ENCODE measurements around the gene CCDC146. TPM values are rescaled to one million over a fixed set of nuclear protein-coding genes. Genes with fewer than 3 reads are reported as not detected.
"Not testable (repeated sequence)": the region's sequence is repeated elsewhere in the genome, so short reads cannot be mapped to it uniquely, and the experiment has no call there.

Gene CCDC146
- total and polyA plus RNA-seq, 2 of the 8 experiments (the other 6 are each of a cell fraction or from before 2014, with no cell fraction given): 0.88 to 2.4 TPM

- TF ChIP-seq RAD21 (IDR thresholded peaks at IDR 0.05 in 1 of 2, conservative IDR thresholded peaks at IDR 0.05 in 1 of 2; ENCODE audit: low read depth in 2 of 2, low read length in 2 of 2) (peak; percentile 84 to 89), CEBPB (IDR thresholded peaks at IDR 0.05; ENCODE audit: low read depth, low read length) (no peak)
These were observed 209.7 kb downstream of the CCDC146 start (continued) for GRCh38 chr7:77331938-77332695.

- H3K79me2 ChIP-seq (ENCODE audit: control insufficient read depth in 1 of 2, insufficient read depth in 2 of 2, low read length in 2 of 2); H3K27me3 ChIP-seq (replicated peaks in 1 of 4; ENCODE audit: control insufficient read depth in 3 of 4, extremely low read depth in 1 of 4, insufficient read depth in 3 of 4, low read length in 3 of 4); H3K9ac ChIP-seq (replicated peaks in 1 of 4; ENCODE audit: extremely low read depth in 1 of 4, low read depth in 3 of 4, low read length in 3 of 4); H4K91ac ChIP-seq (replicated peaks; ENCODE audit: insufficient read length, low read length); H2AFZ ChIP-seq (ENCODE audit: low read length); H2AK5ac ChIP-seq (ENCODE audit: low read depth, low read length); H3K9me3 ChIP-seq (ENCODE audit: insufficient read depth in 2 of 2, low read depth in 1 of 2, low read length in 1 of 2); H3K4ac ChIP-seq (replicated peaks; ENCODE audit: insufficient read length, low read depth, low read length); H3K4me2 ChIP-seq (ENCODE audit: insufficient read depth in 1 of 2, low read depth in 2 of 2, low read length in 2 of 2); H3K56ac ChIP-seq (replicated peaks; ENCODE audit: insufficient read length, low read depth, low read length); H3K18ac ChIP-seq (ENCODE audit: extremely low read depth, low read length); H2BK12ac ChIP-seq (ENCODE audit: low read depth, low read length); H3K14ac ChIP-seq (ENCODE audit: insufficient read length); H4K5ac ChIP-seq (ENCODE audit: insufficient read length, low read depth, low read length); H2BK20ac ChIP-seq (ENCODE audit: low read length); H3K4me3 ChIP-seq (ENCODE audit: extremely low read depth in 1 of 4, insufficient read depth in 2 of 4, low read depth in 3 of 4, low read length in 4 of 4); H2BK15ac ChIP-seq (ENCODE audit: low read length); H4K8ac ChIP-seq (ENCODE audit: extremely low read depth, insufficient read depth, low read length); H3K79me1 ChIP-seq (ENCODE audit: low read depth, low read length); H3K36me3 ChIP-seq (ENCODE audit: control insufficient read depth in 2 of 4, insufficient read depth in 4 of 4, low read length in 3 of 4); H3K4me1 ChIP-seq (replicated peaks in 1 of 4; ENCODE audit: control insufficient read depth in 3 of 4, insufficient read depth in 4 of 4, low read length in 3 of 4); H3K27ac ChIP-seq (ENCODE audit: low read depth, low read length); H3K23me2 ChIP-seq (ENCODE audit: low read depth, low read length); H4K20me1 ChIP-seq (replicated peaks in 1 of 2; ENCODE audit: control insufficient read depth in 1 of 2, insufficient read depth in 2 of 2, low read length in 2 of 2); POLR2A ChIA-PET (ENCODE audit: partially characterized antibody); H2BK120ac ChIP-seq (replicated peaks; ENCODE audit: low read depth, low read length); H3K23ac ChIP-seq (ENCODE audit: insufficient read length); H2BK5ac ChIP-seq (ENCODE audit: low read depth, low read length); DNase-seq (ENCODE audit: low read depth in 1 of 2, low spot score in 2 of 2); FAIRE-seq: not testable (repeated sequence)
- CTCF ChIA-PET (ENCODE audit: partially characterized antibody): interaction anchor here (0.6 to 2.1 kb wide), 2 partner anchors 84 to 89 kb away, joined by 3 to 5 read pairs; no protein-coding TSS in a partner anchor
- WGBS, 2 experiments (ENCODE audit: extremely low coverage in 1 of 2, insufficient coverage in 1 of 2, insufficient read length in 1 of 2, insufficient replicate concordance in 2 of 2, low coverage in 1 of 2, low lambda C conversion rate in 2 of 2, missing lambda C conversion rate in 1 of 2): 82% methylated on average over 2 of the region's 2 CpGs; no CpG with 5 or more reads in 1 of the 2 experiments
These were observed 211.6 kb downstream of the CCDC146 start for GRCh38 chr7:77334039-77334438.

All from H1 (cell line).